B cell (primary cell): ENCODE measurements around the gene DFFB. TPM values are rescaled to one million over a fixed set of nuclear protein-coding genes. Genes with fewer than 3 reads are reported as not detected.

Experiments used
- ATAC-seq: fragments of 200-7000 bp; cut with Tn5 transposase; one replicate; pipeline ENCODE4 v1.10.0; 2021; ENCODE audit warnings: low read depth, mild to moderate bottlenecking, moderate number of reproducible peaks, moderate library complexity
- CTCF ChIA-PET: fragments of 350-600 bp; sonication (Branson Sonifier 250); formaldehyde crosslinking; loops from one replicate; lab custom pipeline; 2021; ENCODE audit warnings: antibody characterized with exemption, inconsistent platforms; lab: Charles Lee
- POLR2A ChIA-PET: fragments of 350-600 bp; sonication (Branson Sonifier 250); formaldehyde crosslinking; loops from one replicate; lab custom pipeline; 2021; ENCODE audit warnings: antibody characterized with exemption; lab: Charles Lee
- DNase-seq: peaks from one replicate; pipeline ENCODE4 v3.0.0; 2013
- H2AFZ ChIP-seq: 2 replicates; pipeline ENCODE4 v1.6.1; 2012; ENCODE audit warnings: mild to moderate bottlenecking, low read depth, low read length; ENCODE audit not compliant: insufficient read depth, poor library complexity, severe bottlenecking
- H3K27ac ChIP-seq, 2 donors: 1 replicate in 1 of 2; 2 replicates in 1 of 2; pipeline ENCODE4 v1.5.1; 2012 to 2013; ENCODE audit warnings: low read length in 2 of 2, mild to moderate bottlenecking in 2 of 2, moderate library complexity in 1 of 2
- H3K27me3 ChIP-seq, 4 experiments: fragments of 200-600 bp in 1 of 4; sonication (generic) in 1 of 4; replicated peaks in 1 of 4; 1 replicate in 2 of 4; 2 replicates in 2 of 4; pipeline versions ENCODE4 v1.6.1 to v1.7.0; 2013 to 2016; ENCODE audit warnings: low read length in 3 of 4, mild to moderate bottlenecking in 2 of 4, mixed read lengths in 1 of 4, moderate library complexity in 1 of 4; ENCODE audit not compliant: insufficient read depth in 4 of 4, control insufficient read depth in 3 of 4; ENCODE audit errors: control extremely low read depth in 1 of 4
- H3K36me3 ChIP-seq, 2 experiments: replicated peaks in 1 of 2; 1 replicate in 1 of 2; 2 replicates in 1 of 2; pipeline versions ENCODE4 v1.6.1 to v1.7.1; 2013; ENCODE audit warnings: low read length in 1 of 2; ENCODE audit not compliant: insufficient read depth in 2 of 2, control insufficient read depth in 1 of 2; ENCODE audit errors: control extremely low read depth in 1 of 2, extremely low read depth in 1 of 2
- H3K4me1 ChIP-seq, 2 donors: fragments of 200-600 bp in 1 of 2; sonication (generic) in 1 of 2; 1 replicate in 1 of 2; 2 replicates in 1 of 2; pipeline versions ENCODE4 v1.5.1 to v1.6.1; 2013 to 2017; ENCODE audit warnings: low read length in 2 of 2; ENCODE audit not compliant: control insufficient read depth in 2 of 2, insufficient read depth in 2 of 2
- H3K4me2 ChIP-seq: replicated peaks from 2 replicates; pipeline ENCODE3; 2012; ENCODE audit warnings: mild to moderate bottlenecking, low read depth, low read length; ENCODE audit not compliant: poor library complexity, severe bottlenecking
- H3K4me3 ChIP-seq, 5 experiments: fragments of 200-600 bp in 1 of 5; sonication (generic) in 1 of 5; 1 replicate in 3 of 5; 2 replicates in 2 of 5; pipeline versions ENCODE4 v1.5.1 to v1.7.0; 2011 to 2016; ENCODE audit warnings: low read length in 4 of 5, mild to moderate bottlenecking in 4 of 5, low read depth in 2 of 5, control low read depth in 1 of 5, moderate library complexity in 1 of 5; ENCODE audit not compliant: insufficient read depth in 1 of 5; ENCODE audit errors: control extremely low read depth in 1 of 5, extremely low read depth in 1 of 5
- H3K79me2 ChIP-seq: fragments of 200-600 bp; sonication (generic); one replicate; pipeline ENCODE4 v1.6.0; 2016; ENCODE audit warnings: low read length; ENCODE audit not compliant: control insufficient read depth, insufficient read depth
- H3K9ac ChIP-seq: fragments of 200-600 bp; sonication (generic); 2 replicates; pipeline ENCODE4 v1.6.1; 2017; ENCODE audit warnings: mild to moderate bottlenecking, low read length, moderate library complexity
- H3K9me3 ChIP-seq, 3 donors: one replicate each; pipeline versions ENCODE4 v1.6.1 to v1.7.1; 2013; ENCODE audit warnings: low read length in 2 of 3; ENCODE audit not compliant: control insufficient read depth in 2 of 3, insufficient read depth in 1 of 3; ENCODE audit errors: control extremely low read depth in 1 of 3
- H4K20me1 ChIP-seq: 2 replicates; pipeline ENCODE4 v1.6.0; 2012; ENCODE audit warnings: mild to moderate bottlenecking, low read length; ENCODE audit not compliant: insufficient read depth, control insufficient read depth, poor library complexity, severe bottlenecking
- H3K27ac Mint-ChIP-seq: one replicate; pipeline ENCODE4 v1.8.0; 2021; ENCODE audit warnings: mixed read lengths
- H3K27me3 Mint-ChIP-seq: one replicate; pipeline ENCODE4 v1.8.0; 2021; ENCODE audit warnings: mixed read lengths
- H3K4me1 Mint-ChIP-seq: one replicate; pipeline ENCODE4 v1.8.0; 2021; ENCODE audit warnings: mixed read lengths
- H3K4me3 Mint-ChIP-seq: one replicate; pipeline ENCODE4 v1.8.0; 2021; ENCODE audit warnings: mixed read lengths
- H3K9me3 Mint-ChIP-seq: one replicate; pipeline ENCODE4 v1.8.0; 2022; ENCODE audit warnings: mixed read lengths; ENCODE audit not compliant: insufficient read depth
- CTCF ChIP-seq: fragments of 200-600 bp; IDR thresholded peaks from one replicate; pipeline ENCODE4 v1.8.0; 2022; ENCODE audit warnings: antibody characterized with exemption, mild to moderate bottlenecking
- EZH2 ChIP-seq: IDR thresholded peaks from 2 replicates; pipeline ENCODE4 v1.6.1; 2012; ENCODE audit warnings: borderline replicate concordance, low read depth, mild to moderate bottlenecking, moderate library complexity, low read length; ENCODE audit not compliant: insufficient read depth, poor library complexity, severe bottlenecking
- WGBS: methylation state at CpG from one replicate; pipeline ENCODE4 v1.1.5; 2013; ENCODE audit warnings: missing lambda C conversion rate; ENCODE audit not compliant: insufficient coverage; 5-methylcytosine and 5-hydroxymethylcytosine counted together
- intact Hi-C: fragments of 100-400 bp; cut with micrococcal nuclease; formaldehyde crosslinking; loops from one replicate; pipeline ENCODE4 v1.10.0; 2022
- polyA plus RNA-seq: library from polyadenylated mRNA; depleted of rRNA; stranded (reverse); fragments of >200 nt; gene quantifications from 2 replicates; pipeline ENCODE4 v1.2.3, GENCODE V29; 2012
- total RNA-seq, 2 donors: library from RNA; stranded (reverse); fragments of 120-200 nt in 1 of 2; gene quantifications; 1 replicate in 1 of 2; 2 replicates in 1 of 2; pipeline versions ENCODE4 v1.2.3 to v1.2.4, GENCODE V29; 2013 to 2022

DFFB gene
- total and polyA plus RNA-seq, 2 donors (not counting 1 experiment from before 2014, with no cell fraction given), result 14.0 to 17.4 TPM

- Mint-ChIP-seq H3K9me3 (no peaks in the 10 kb centered on the region), H3K27me3 (peaks cover 3% of the 10 kb centered on the region), H3K4me1 (no peaks in the 10 kb centered on the region), H3K4me3 (no peak overlapping the region), H3K27ac (no peak overlapping the region)
- no peak for ATAC-seq
- no peak overlapping the region for H3K9ac ChIP-seq
- CTCF ChIA-PET, result no interaction called here
- no peaks in the 10 kb centered on the region for H3K4me1 ChIP-seq
- DNase-seq, result no peak
- no CpG with 5 or more reads among the region's 2 CpGs for WGBS
- no peak for TF ChIP-seq EZH2
- no peak for TF ChIP-seq CTCF
- intact Hi-C loops, result no loop called here
- H2AFZ ChIP-seq, result no peak overlapping the region
- POLR2A ChIA-PET, result no interaction called here
- no peaks in the 10 kb centered on the region for H3K79me2 ChIP-seq
- H3K4me3 ChIP-seq, result no peak overlapping the region
- no peaks in the 10 kb centered on the region for H3K27me3 ChIP-seq
- H3K4me2 ChIP-seq, result no peak overlapping the region
- H3K27ac ChIP-seq, result no peak overlapping the region
- H3K9me3 ChIP-seq, result peaks cover 0 to 7% (median 0%) of the 10 kb centered on the region in 3 donors
- H3K36me3 ChIP-seq, result peaks cover 0 to 18% of the 10 kb centered on the region in 2 experiments
- no peaks in the 10 kb centered on the region for H4K20me1 ChIP-seq
Measured at GRCh38 chr1:3811595-3811911, 45.7 kb upstream of the DFFB start.

- Mint-ChIP-seq H3K4me1 (no peaks in the 10 kb centered on the region), H3K27me3 (no peaks in the 10 kb centered on the region), H3K27ac (no peak overlapping the region), H3K4me3 (no peak overlapping the region), H3K9me3 (no peaks in the 10 kb centered on the region)
- H3K4me3 ChIP-seq, result no peak overlapping the region
- ChIA-PET POLR2A (no interaction called here), CTCF (no interaction called here)
- 83% methylated on average over 1 of the region's 2 CpGs for whole genome bisulfite sequencing
- no peak overlapping the region for H2AFZ ChIP-seq
- no peaks in the 10 kb centered on the region for H3K9me3 ChIP-seq
- H3K27ac ChIP-seq, result no peak overlapping the region
- no peaks in the 10 kb centered on the region for H4K20me1 ChIP-seq
- no peak overlapping the region for H3K9ac ChIP-seq
- H3K36me3 ChIP-seq, result peaks cover 0 to 18% of the 10 kb centered on the region in 2 experiments
- ATAC-seq, result no peak
- H3K4me1 ChIP-seq, result no peaks in the 10 kb centered on the region
- intact Hi-C loops, result no loop called here
- TF ChIP-seq CTCF (no peak), EZH2 (no peak)
- no peak for DNase-seq
- H3K27me3 ChIP-seq, result no peaks in the 10 kb centered on the region
- no peaks in the 10 kb centered on the region for H3K79me2 ChIP-seq
- no peak overlapping the region for H3K4me2 ChIP-seq
Measured at GRCh38 chr1:3814065-3814464, 43.2 kb upstream of the DFFB start.
